NT2/D1 (cell line): ENCODE measurements around the gene CLDN2.

Experiments used
- SUZ12 ChIP-seq: IDR thresholded peaks from 2 replicates; pipeline ENCODE4 v1.6.1; 2011; ENCODE audit not compliant: insufficient read length, insufficient read depth; ENCODE audit errors: extremely low read depth
- ZNF274 ChIP-seq: IDR thresholded peaks from 2 replicates; pipeline ENCODE4 v1.6.1; 2011; ENCODE audit warnings: mild to moderate bottlenecking, low read depth, low read length

DNA sequence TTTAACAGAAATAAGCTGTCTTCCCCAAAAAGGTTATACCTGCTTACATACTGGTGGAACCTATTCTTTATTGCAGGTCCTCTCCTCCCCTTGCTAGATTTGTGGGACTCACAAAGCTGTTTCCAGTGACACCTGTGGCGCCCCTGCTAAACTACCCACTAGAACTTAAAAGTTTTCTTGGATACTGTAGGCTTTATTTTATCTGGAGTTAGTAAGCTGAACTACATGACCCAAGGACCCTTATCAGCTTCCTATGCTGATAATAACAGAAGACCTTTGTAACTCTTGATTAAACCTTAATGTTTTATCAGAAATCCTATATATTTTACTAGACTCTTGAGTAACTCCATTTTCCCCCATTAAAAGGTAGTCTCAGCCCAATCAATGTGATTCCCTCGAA lies 32.3 kb downstream of the CLDN2 start:
- TF ChIP-seq ZNF274 (no peak), SUZ12 (no peak)
